HUES64 (cell line): ENCODE data around the gene STK40.

Experiments
- H3K27ac ChIP-seq: 2 replicates; pipeline ENCODE4 v1.7.0; 2013; ENCODE audit warnings: low read depth, low read length, inconsistent platforms
- H3K27me3 ChIP-seq: 2 replicates; pipeline ENCODE4 v1.6.1; 2013; ENCODE audit warnings: mild to moderate bottlenecking, low read length; ENCODE audit not compliant: insufficient read depth
- H3K36me3 ChIP-seq: 2 replicates; pipeline ENCODE4 v1.6.1; 2013; ENCODE audit warnings: mild to moderate bottlenecking, low read length; ENCODE audit not compliant: insufficient read depth
- H3K4me1 ChIP-seq: 2 replicates; pipeline ENCODE4 v1.6.1; 2013; ENCODE audit warnings: mild to moderate bottlenecking, low read length, moderate library complexity; ENCODE audit not compliant: insufficient read depth
- H3K4me3 ChIP-seq: 2 replicates; pipeline ENCODE4 v1.5.1; 2013; ENCODE audit warnings: mild to moderate bottlenecking, low read length, moderate library complexity
- H3K9ac ChIP-seq: 2 replicates; pipeline ENCODE4 v1.6.1; 2013; ENCODE audit warnings: mild to moderate bottlenecking, low read depth, low read length
- H3K9me3 ChIP-seq: 2 replicates; pipeline ENCODE4 v1.6.1; 2013; ENCODE audit warnings: low read depth, low read length; ENCODE audit not compliant: insufficient read depth
- WGBS: fragments of 150-250, 120-280 bp; methylation state at CpG from one replicate; pipeline ENCODE4 v1.1.7; 2013; ENCODE audit warnings: missing lambda C conversion rate; 5-methylcytosine and 5-hydroxymethylcytosine counted together

Gene STK40

DNA sequence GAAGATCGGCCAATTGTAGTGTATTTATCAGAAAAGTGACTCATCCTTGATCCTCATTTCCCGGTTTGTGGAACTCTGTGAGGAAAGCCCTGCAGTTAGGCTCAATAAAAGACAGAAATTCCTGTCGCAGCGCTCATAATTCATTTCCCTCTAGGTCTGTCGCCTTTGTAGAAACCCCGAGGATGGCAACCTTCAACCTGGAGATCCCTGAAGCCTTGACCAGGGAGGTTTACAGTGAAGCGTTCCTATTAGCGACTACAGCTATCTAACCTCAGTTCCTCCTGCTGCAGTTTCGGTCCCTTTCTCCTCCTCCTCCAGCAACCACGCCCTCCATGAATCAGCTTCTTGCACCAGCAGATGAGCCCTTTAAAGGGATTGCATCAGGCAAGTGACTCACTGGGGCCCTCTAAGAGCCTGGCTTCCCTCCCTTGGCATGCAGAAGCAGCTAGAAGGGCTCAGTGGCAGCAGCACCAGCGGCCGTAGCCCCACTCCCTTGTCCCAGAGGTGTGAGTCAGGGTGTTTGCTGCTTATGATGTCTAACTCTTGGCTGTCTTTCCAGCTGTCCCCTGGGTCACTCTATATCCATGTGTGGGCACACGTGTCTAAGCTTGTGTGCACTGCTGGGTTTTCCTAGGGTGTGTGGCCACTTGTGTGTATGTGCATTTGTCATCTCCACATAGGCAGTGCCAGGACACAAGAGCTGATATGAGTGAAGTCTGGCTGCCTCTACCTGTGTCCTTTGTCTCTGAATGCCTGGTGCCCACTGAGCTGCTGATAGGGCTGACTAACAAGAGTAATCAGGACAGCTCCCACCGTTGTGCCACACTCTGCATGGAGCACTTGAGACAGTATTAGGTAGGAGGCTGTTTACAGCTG, 779 bp upstream of the STK40 start:
- Histone ChIP-seq H3K4me1 (peaks cover 21% of the 10 kb centered on the region), H3K9me3 (no peaks in the 10 kb centered on the region), H3K9ac (peak overlapping the region; percentile 96), H3K4me3 (peak overlapping the region; percentile 76), H3K27me3 (no peaks in the 10 kb centered on the region), H3K36me3 (peaks cover 11% of the 10 kb centered on the region), H3K27ac (peak overlapping the region; percentile 99)
- 5% methylated on average over 14 of the region's 14 CpGs for WGBS

DNA sequence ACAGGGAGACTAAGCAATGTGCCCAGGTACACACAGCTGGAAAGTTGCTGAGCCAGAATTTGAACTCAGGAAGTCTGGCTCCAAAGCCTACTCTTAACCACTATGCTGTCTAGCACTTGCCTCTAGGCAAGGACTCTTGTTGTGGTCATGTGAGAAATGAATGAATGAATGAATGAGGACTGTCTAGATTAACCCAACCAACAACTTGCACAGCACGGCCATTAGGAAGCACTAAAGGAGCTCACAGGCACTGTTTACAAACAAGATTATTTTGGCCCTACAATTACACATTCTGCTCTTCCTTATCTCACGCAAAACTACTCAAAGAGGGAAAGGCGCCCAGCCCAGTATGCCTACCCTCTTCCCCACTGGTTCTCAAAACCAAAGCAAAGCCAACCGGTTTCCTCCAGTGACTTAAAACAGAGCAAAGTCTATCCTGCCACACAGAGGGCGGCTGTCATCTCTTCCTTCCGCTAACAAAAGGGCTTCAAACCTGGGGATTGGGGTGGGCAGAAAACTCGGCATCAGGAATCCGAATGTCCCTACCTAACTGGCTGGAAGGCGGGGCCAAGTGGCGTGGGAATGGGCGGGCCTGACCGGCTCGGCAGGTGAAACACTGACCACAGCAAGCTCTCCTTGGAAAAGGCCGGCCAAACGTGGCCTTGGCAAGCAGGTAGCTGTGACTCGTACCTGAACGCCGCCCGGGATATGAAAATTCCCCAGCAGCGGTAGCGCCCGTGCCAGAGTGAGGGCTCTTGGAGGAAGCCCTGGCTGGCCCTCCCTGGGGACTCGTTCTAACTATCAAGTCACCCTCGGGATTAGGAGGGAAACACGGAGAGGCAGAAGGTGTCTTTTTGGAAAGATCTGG, 948 bp downstream of the STK40 start:
- 4% methylated on average over 25 of the region's 25 CpGs for WGBS
- H3K4me1 ChIP-seq = peaks cover 21% of the 10 kb centered on the region
- H3K9me3 ChIP-seq = no peaks in the 10 kb centered on the region
- H3K4me3 ChIP-seq = peak overlapping the region; percentile 93
- peak overlapping the region; percentile 70 for H3K9ac ChIP-seq
- 0 out of 2 replicates have a peak, but pooled peaks cover 4% of the 10 kb centered on the region for H3K36me3 ChIP-seq
- peak overlapping the region; percentile 64; the same call in 1 of the 2 replicates for H3K27ac ChIP-seq
- no peaks in the 10 kb centered on the region for H3K27me3 ChIP-seq

DNA sequence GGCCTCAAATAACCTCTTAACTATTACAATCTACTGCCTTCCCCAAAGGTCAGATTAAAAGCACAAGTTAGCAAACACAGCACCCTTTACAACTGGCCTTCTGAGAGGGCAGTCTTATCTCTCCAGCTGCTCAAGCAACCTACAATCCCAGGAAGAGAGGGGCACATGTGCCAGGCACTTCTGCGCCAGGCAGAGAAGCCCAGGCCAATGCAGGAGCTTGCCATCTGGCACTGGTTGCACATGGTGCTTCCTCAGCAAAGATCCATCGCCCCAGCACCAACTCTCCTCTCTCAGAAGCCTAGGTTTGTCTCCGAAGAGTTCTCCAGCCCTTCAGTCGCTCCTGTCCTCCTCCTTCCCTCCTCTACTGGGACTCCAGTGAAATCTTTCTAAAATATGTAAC, 2.5 kb downstream of the STK40 start:
- Histone ChIP-seq H3K4me1 (peaks cover 21% of the 10 kb centered on the region), H3K27ac (no peak overlapping the region), H3K9ac (no peak overlapping the region), H3K9me3 (no peaks in the 10 kb centered on the region), H3K36me3 (0 out of 2 replicates have a peak, but pooled peaks cover 4% of the 10 kb centered on the region), H3K4me3 (no peak overlapping the region), H3K27me3 (no peaks in the 10 kb centered on the region)
- WGBS = 90% methylated on average over 4 of the region's 4 CpGs

- no peaks in the 10 kb centered on the region for H3K27me3 ChIP-seq
- no peak overlapping the region for H3K4me3 ChIP-seq
- 0 out of 2 replicates have a peak, but pooled peaks cover 7% of the 10 kb centered on the region for H3K36me3 ChIP-seq
- no peak overlapping the region for H3K9ac ChIP-seq
- 98% methylated on average over 4 of the region's 4 CpGs for WGBS
- H3K27ac ChIP-seq = no peak overlapping the region
- no peaks in the 10 kb centered on the region for H3K9me3 ChIP-seq
- H3K4me1 ChIP-seq = peaks cover 18% of the 10 kb centered on the region
Observed at GRCh38 chr1:36382669-36383068, 3.1 kb downstream of the STK40 start.

GRCh38 chr1:36382231-36382630, 3.5 kb downstream of the STK40 start:
- WGBS = 95% methylated on average over 9 of the region's 9 CpGs
- Histone ChIP-seq H3K9ac (no peak overlapping the region), H3K27me3 (no peaks in the 10 kb centered on the region), H3K9me3 (no peaks in the 10 kb centered on the region), H3K36me3 (0 out of 2 replicates have a peak, but pooled peaks cover 7% of the 10 kb centered on the region), H3K27ac (no peak overlapping the region), H3K4me3 (no peak overlapping the region), H3K4me1 (peaks cover 14% of the 10 kb centered on the region)

- Histone ChIP-seq H3K27me3 (no peaks in the 10 kb centered on the region), H3K9me3 (no peaks in the 10 kb centered on the region), H3K4me1 (peaks cover 7% of the 10 kb centered on the region; the same call in 1 of the 2 replicates), H3K9ac (no peak overlapping the region), H3K36me3 (0 out of 2 replicates have a peak, but pooled peaks cover 7% of the 10 kb centered on the region), H3K27ac (no peak overlapping the region), H3K4me3 (no peak overlapping the region)
- WGBS = 98% methylated on average over 5 of the region's 5 CpGs
Observed at GRCh38 chr1:36381405-36381804, 4.3 kb downstream of the STK40 start.

GRCh38 chr1:36380782-36381181, 4.9 kb downstream of the STK40 start:
- Histone ChIP-seq H3K9me3 (no peaks in the 10 kb centered on the region), H3K4me3 (no peak overlapping the region), H3K27me3 (no peaks in the 10 kb centered on the region), H3K36me3 (0 out of 2 replicates have a peak, but pooled peaks cover 7% of the 10 kb centered on the region), H3K9ac (no peak overlapping the region), H3K4me1 (peaks cover 7% of the 10 kb centered on the region; the same call in 1 of the 2 replicates), H3K27ac (no peak overlapping the region)
- WGBS = 92% methylated on average over 3 of the region's 3 CpGs

DNA sequence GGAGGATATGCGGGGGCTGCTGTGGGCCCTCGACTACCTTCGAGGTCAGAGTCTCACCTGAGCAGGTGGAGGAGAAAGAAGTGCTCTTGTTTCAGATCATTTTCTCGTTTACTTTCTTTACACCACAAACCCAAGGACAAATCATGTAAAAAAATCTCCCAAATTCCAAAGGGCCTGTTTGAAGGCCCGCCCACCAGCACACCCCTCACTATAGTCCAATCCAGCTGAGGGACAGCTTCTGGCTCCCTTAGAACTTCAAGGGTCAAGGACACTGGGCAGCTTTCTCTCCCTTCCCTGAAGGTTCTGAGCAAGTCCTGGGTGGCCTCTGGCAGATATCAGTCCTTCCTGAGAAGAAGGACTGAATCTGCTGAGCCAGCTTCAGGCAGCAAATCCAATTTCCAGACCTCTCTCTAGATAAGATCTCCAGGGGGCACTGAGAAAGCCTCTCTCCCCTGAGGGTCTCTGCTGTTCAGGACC, 5.5 kb downstream of the STK40 start:
- no peak overlapping the region for H3K4me3 ChIP-seq
- H3K27ac ChIP-seq = 0 out of 2 replicates have a peak overlapping the region, but pooled peaks have one; percentile 1
- no peaks in the 10 kb centered on the region for H3K27me3 ChIP-seq
- H3K9ac ChIP-seq = no peak overlapping the region
- WGBS = 90% methylated on average over 5 of the region's 5 CpGs
- H3K4me1 ChIP-seq = peaks cover 7% of the 10 kb centered on the region; the same call in 1 of the 2 replicates
- 0 out of 2 replicates have a peak, but pooled peaks cover 7% of the 10 kb centered on the region for H3K36me3 ChIP-seq
- no peaks in the 10 kb centered on the region for H3K9me3 ChIP-seq

DNA sequence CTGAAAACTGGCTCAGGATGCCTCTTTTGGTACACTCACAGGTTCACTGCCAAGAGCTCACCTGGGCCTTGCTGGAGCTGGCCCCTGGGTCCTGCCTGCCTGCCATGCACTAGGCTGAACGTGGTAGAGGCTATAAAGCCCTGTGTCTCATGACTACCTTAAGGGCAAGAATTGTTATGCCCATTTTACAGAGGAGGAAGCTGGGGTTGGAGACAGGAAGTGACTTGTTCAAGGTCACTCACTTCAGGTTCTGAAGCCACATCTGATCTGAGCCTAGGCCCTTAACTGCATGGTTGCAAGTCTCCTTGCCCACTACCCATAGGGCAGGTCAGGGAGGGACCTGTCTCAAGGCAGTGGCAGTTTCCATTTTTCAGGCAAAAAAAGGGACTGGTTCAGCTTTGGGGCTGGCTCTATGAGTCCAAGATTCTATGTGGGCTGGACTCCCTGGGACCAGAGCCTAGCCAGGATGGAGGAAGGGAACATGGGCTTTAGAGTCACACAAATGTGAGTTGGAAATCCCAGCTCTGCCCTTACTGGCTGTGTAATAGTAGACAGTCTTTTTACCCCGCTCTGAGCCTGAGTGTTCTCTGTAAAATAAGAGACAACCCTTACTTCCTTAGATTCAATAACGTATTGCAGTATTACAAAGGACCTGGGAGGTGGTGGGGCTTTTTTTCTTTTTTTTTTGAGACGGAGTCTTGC, 7.8 kb downstream of the STK40 start:
- Histone ChIP-seq H3K27ac (no peak overlapping the region), H3K4me3 (no peak overlapping the region), H3K9me3 (no peaks in the 10 kb centered on the region), H3K27me3 (no peaks in the 10 kb centered on the region), H3K4me1 (peaks cover 20% of the 10 kb centered on the region), H3K9ac (no peak overlapping the region), H3K36me3 (0 out of 2 replicates have a peak, but pooled peaks cover 7% of the 10 kb centered on the region)
- WGBS = 97% methylated on average over 4 of the region's 4 CpGs

- Histone ChIP-seq H3K36me3 (peaks cover under 1% of the 10 kb centered on the region; the same call in 1 of the 2 replicates), H3K9ac (0 out of 2 replicates have a peak overlapping the region, but pooled peaks have one; percentile 54), H3K27me3 (no peaks in the 10 kb centered on the region), H3K9me3 (no peaks in the 10 kb centered on the region), H3K27ac (peak overlapping the region; percentile 89), H3K4me3 (no peak overlapping the region), H3K4me1 (peaks cover 39% of the 10 kb centered on the region)
- WGBS = 80% methylated on average over 3 of the region's 3 CpGs
Observed at GRCh38 chr1:36372617-36373016, 13.1 kb downstream of the STK40 start.
